A549 (cell line): ENCODE data around the gene MRPL36. TPM values are rescaled to one million over a fixed set of nuclear protein-coding genes. Genes with fewer than 3 reads are reported as not detected.
A peak's percentile ranks its signal among the peaks of the same experiment; 100 is the strongest.

Experiments
- ATAC-seq, 2 experiments: fragments of 200-7000 bp in 1 of 2; fragments of >200 bp in 1 of 2; cut with Nextera tagmentation in 1 of 2; cut with Tn5 transposase in 1 of 2; 3 replicates each; pipeline versions ENCODE4 v1.8.0 to v1.9.1; 2018 to 2020; ENCODE audit warnings: mild to moderate bottlenecking in 1 of 2, moderate library complexity in 1 of 2
- CTCF ChIA-PET: fragments of 300-600 bp; sonication (Branson Sonifier 250); formaldehyde crosslinking; extraction: SDS; loops from one replicate; lab custom pipeline; 2021; ENCODE audit warnings: antibody characterized with exemption, inconsistent platforms; lab: Yijun Ruan, JAX
- POLR2A ChIA-PET: fragments of 350-600 bp; formaldehyde crosslinking; extraction: SDS; loops from one replicate; lab custom pipeline; 2021; ENCODE audit warnings: antibody characterized with exemption, inconsistent platforms; lab: Yijun Ruan, JAX
- DNase-seq, 2 experiments: peaks; one replicate each; pipeline versions ENCODE4 v3.0.0 to v3.0.0-alpha.2; 2011 to 2016; ENCODE audit warnings: low read depth in 1 of 2, low spot score in 1 of 2
- FAIRE-seq: peaks from 2 replicates; lab custom pipeline; 2011; peaks lifted over from hg19 to GRCh38; lab: Jason Lieb, UNC
- H3K27ac ChIP-seq, 2 experiments: fragments of >200 bp; sonication (Bioruptor Twin); formaldehyde crosslinking; 3 replicates each; pipeline ENCODE4 v1.5.1; 2016 to 2017
- H3K4me1 ChIP-seq: fragments of >200 bp; sonication (Bioruptor Twin); formaldehyde crosslinking; 3 replicates; pipeline ENCODE4 v1.6.1; 2016
- H3K4me2 ChIP-seq: fragments of >200 bp; sonication (Bioruptor Twin); formaldehyde crosslinking; 3 replicates; pipeline ENCODE4 v1.6.1; 2016
- H3K4me3 ChIP-seq: fragments of >200 bp; sonication (Bioruptor Twin); formaldehyde crosslinking; 3 replicates; pipeline ENCODE4 v1.5.1; 2016
- H3K9me3 ChIP-seq: fragments of >200 bp; sonication (Bioruptor Twin); formaldehyde crosslinking; 3 replicates; pipeline ENCODE4 v1.6.1; 2016
- CBX2 ChIP-seq: fragments of 200-600 bp; sonication (generic); IDR thresholded peaks from 2 replicates; pipeline ENCODE4 v1.6.1; 2016; ENCODE audit warnings: low read depth, mild to moderate bottlenecking, borderline replicate concordance
- CBX8 ChIP-seq: fragments of 200-600 bp; sonication (generic); IDR thresholded peaks from 2 replicates; pipeline ENCODE4 v1.6.1; 2016
- CHD2 ChIP-seq: fragments of 150-350 bp; IDR thresholded peaks from 2 replicates; pipeline ENCODE4 v1.6.1; 2014; ENCODE audit warnings: low read length; ENCODE audit not compliant: partially characterized antibody
- E2F6 ChIP-seq: IDR thresholded peaks from 2 replicates; pipeline ENCODE4 v1.6.1; 2012; ENCODE audit warnings: low read depth, borderline replicate concordance
- EHMT2 ChIP-seq: fragments of 200-600 bp; sonication (generic); IDR thresholded peaks from 2 replicates; pipeline ENCODE4 v1.6.1; 2016; ENCODE audit warnings: antibody characterized with exemption, low read depth, mild to moderate bottlenecking, moderate library complexity
- ELK1 ChIP-seq: fragments of 150-350 bp; IDR thresholded peaks from 2 replicates; pipeline ENCODE4 v1.6.1; 2014; ENCODE audit warnings: low read depth, mild to moderate bottlenecking, low read length
- GATA3 ChIP-seq: IDR thresholded peaks from 2 replicates; pipeline ENCODE4 v1.6.1; 2012; ENCODE audit warnings: borderline replicate concordance
- HMGXB4 ChIP-seq: fragments of 250-450 bp; sonication (Bioruptor Pico); IDR thresholded peaks from 2 replicates; pipeline ENCODE4 v1.5.0; 2021; ENCODE audit warnings: mild to moderate bottlenecking, moderate library complexity, borderline replicate concordance
- HOXA7 ChIP-seq: fragments of 250-450 bp; sonication (Bioruptor Pico); IDR thresholded peaks from 2 replicates; pipeline ENCODE4 v1.5.0; 2020; ENCODE audit warnings: mild to moderate bottlenecking, moderate library complexity
- MAZ ChIP-seq: fragments of 150-350 bp; IDR thresholded peaks from 2 replicates; pipeline ENCODE4 v1.6.1; 2014; ENCODE audit warnings: antibody characterized with exemption, low read depth, low read length, borderline replicate concordance
- MYC ChIP-seq: IDR thresholded peaks from 2 replicates; pipeline ENCODE4 v1.6.1; 2012; ENCODE audit warnings: mild to moderate bottlenecking, inconsistent platforms, low read length, improper control_type of control experiment, borderline replicate concordance
- NFE2L2 ChIP-seq: fragments of 150-350 bp; conservative IDR thresholded peaks from 2 replicates; pipeline ENCODE4 v1.6.1; 2014; ENCODE audit warnings: low read length
- NPAS2 ChIP-seq: fragments of 250-450 bp; sonication (Bioruptor Pico); IDR thresholded peaks from 2 replicates; pipeline ENCODE4 v1.8.0; 2022; ENCODE audit warnings: mild to moderate bottlenecking, moderate library complexity, borderline replicate concordance
- NR3C1 ChIP-seq: fragments of >200 bp; sonication (Bioruptor Twin); formaldehyde crosslinking; IDR thresholded peaks from 3 replicates; pipeline ENCODE4 v1.6.1; 2017
- RARB ChIP-seq: fragments of 250-450 bp; sonication (Bioruptor Pico); IDR thresholded peaks from 2 replicates; pipeline ENCODE4 v1.8.0; 2021; ENCODE audit warnings: mild to moderate bottlenecking, moderate library complexity
- REST ChIP-seq: fragments of 200-600 bp; sonication (generic); IDR thresholded peaks from 2 replicates; pipeline ENCODE4 v1.6.1; 2016; ENCODE audit warnings: antibody characterized with exemption, mild to moderate bottlenecking, moderate library complexity
- RFX5 ChIP-seq: fragments of 450-650 bp; IDR thresholded peaks from 2 replicates; pipeline ENCODE4 v1.7.1; 2014; ENCODE audit warnings: antibody characterized with exemption, mild to moderate bottlenecking, moderate library complexity
- RNF2 ChIP-seq: fragments of 200-600 bp; sonication (generic); IDR thresholded peaks from 2 replicates; pipeline ENCODE4 v1.6.1; 2016; ENCODE audit warnings: low read depth, mild to moderate bottlenecking, antibody characterized with exemption, moderate library complexity, borderline replicate concordance
- SMC3 ChIP-seq: fragments of >200 bp; sonication (Bioruptor Twin); formaldehyde crosslinking; IDR thresholded peaks from 3 replicates; pipeline ENCODE4 v1.6.1; 2018; ENCODE audit warnings: inconsistent platforms
- SREBF2 ChIP-seq: fragments of 450-650 bp; IDR thresholded peaks from 2 replicates; pipeline ENCODE4 v1.6.1; 2014; ENCODE audit warnings: mild to moderate bottlenecking, moderate library complexity
- TFCP2L1 ChIP-seq: fragments of 250-450 bp; sonication (Bioruptor Pico); IDR thresholded peaks from 2 replicates; pipeline ENCODE4 v1.5.0; 2021; ENCODE audit warnings: mild to moderate bottlenecking
- TP53 ChIP-seq: fragments of 250-450 bp; sonication (Bioruptor Pico); IDR thresholded peaks from 2 replicates; pipeline ENCODE4 v1.5.0; 2021; ENCODE audit warnings: mild to moderate bottlenecking, moderate library complexity
- ZFP36 ChIP-seq: fragments of 450-650 bp; IDR thresholded peaks from 2 replicates; pipeline ENCODE4 v1.6.1; 2014; ENCODE audit warnings: borderline replicate concordance; ENCODE audit not compliant: partially characterized antibody
- WGBS: methylation state at CpG from one replicate; pipeline ENCODE4 v1.1.6; 2017; ENCODE audit errors: missing lambda C conversion rate; 5-methylcytosine and 5-hydroxymethylcytosine counted together
- polyA plus RNA-seq, 4 experiments: library from polyadenylated mRNA; depleted of rRNA in 3 of 4; stranded (reverse); fragments of >200 nt; fragmentation: RNase III in 1 of 4; extraction: RNeasy Plus Mini Kit Qiagen cat#74134 plus additional on column Dnase treatment in 1 of 4; gene quantifications; 2 replicates in 3 of 4; 3 replicates in 1 of 4; pipeline ENCODE4 v1.2.3, GENCODE V29; 2011 to 2017
- TF ChIP-seq, protein P1 (sequence below): fragments of >200 bp; sonication (Bioruptor Twin); formaldehyde crosslinking; IDR thresholded peaks from 3 replicates; pipeline ENCODE4 v1.6.1; 2016

The MRPL36 gene
- polyA plus RNA-seq, 2 of the 4 experiments (the other 2 are of a cell fraction) = 114 to 127 TPM

GRCh38 chr5:1808439-1808838, 8.8 kb upstream of the MRPL36 start:
- TF ChIP-seq RFX5 = no peak
- TF ChIP-seq, protein P1, sequence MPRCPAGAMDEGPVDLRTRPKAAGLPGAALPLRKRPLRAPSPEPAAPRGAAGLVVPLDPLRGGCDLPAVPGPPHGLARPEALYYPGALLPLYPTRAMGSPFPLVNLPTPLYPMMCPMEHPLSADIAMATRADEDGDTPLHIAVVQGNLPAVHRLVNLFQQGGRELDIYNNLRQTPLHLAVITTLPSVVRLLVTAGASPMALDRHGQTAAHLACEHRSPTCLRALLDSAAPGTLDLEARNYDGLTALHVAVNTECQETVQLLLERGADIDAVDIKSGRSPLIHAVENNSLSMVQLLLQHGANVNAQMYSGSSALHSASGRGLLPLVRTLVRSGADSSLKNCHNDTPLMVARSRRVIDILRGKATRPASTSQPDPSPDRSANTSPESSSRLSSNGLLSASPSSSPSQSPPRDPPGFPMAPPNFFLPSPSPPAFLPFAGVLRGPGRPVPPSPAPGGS = no peak
- Histone ChIP-seq H3K4me1 (no peaks in the 10 kb centered on the region), H3K27ac (no peak overlapping the region), H3K4me3 (no peak overlapping the region), H3K4me2 (no peak overlapping the region), H3K9me3 (no peaks in the 10 kb centered on the region)
- POLR2A ChIA-PET = no interaction called here
- CTCF ChIA-PET = interaction anchor here (1.0 kb wide), 1 partner anchor 16 kb away, joined by 3 read pairs; no protein-coding TSS in a partner anchor
- FAIRE-seq (no peak), DNase-seq (no peak), ATAC-seq (no peak)
- WGBS = 80% methylated on average over 3 of the region's 3 CpGs

DNA sequence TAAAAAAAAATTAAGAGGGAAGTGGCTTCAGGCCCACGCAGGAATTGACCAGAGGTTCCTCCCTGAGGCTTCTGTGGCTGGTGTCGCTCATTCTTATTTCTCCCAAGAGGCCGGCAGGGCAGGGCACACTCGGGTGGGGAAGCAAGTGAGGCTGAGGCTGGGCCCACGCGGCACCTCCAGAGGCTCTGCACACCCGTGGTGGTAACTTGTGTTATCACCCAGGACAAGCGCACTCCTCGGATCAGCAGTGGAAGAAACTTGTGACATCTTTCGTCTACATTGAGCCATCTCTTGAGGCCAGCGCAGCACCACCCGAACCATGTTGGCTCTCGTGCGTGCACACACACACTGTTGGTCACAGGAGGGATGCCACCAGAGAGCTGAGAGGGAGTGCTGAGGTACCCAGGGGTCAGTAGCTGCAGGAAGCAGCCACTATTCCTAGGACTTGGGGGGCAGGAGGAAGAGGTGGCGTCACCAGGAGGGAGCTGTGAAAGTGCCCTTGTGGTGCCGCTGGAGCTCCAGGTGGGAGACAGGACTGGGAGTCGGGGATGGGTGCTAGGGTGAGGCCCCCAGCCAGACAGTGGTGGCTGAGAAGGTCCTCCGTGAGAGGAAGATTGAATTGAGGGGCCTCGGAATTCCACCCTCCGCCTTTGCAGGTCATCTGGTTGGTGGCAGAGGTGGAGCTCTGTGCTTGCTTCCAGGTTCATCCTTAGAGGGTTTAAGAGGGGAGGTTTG, 8.0 kb upstream of the MRPL36 start:
- Histone ChIP-seq H3K9me3 (no peaks in the 10 kb centered on the region), H3K27ac (no peak overlapping the region), H3K4me2 (no peak overlapping the region), H3K4me1 (peaks cover 2% of the 10 kb centered on the region; the same call in 1 of the 3 replicates), H3K4me3 (no peak overlapping the region)
- ATAC-seq (no peak), DNase-seq (no peak), FAIRE-seq (no peak)
- WGBS = 91% methylated on average over 18 of the region's 20 CpGs
- ChIA-PET POLR2A (no interaction called here), CTCF (interaction anchor here (0.6 to 1.0 kb wide), 2 partner anchors 17 to 230 kb away, joined by 3 read pairs; no protein-coding TSS in a partner anchor)
- TF ChIP-seq TP53 (CRISPR knock-in tag) (no peak), ELK1 (no peak), NPAS2 (CRISPR knock-in tag) (no peak), ZFP36 (no peak), RFX5 (no peak), HMGXB4 (CRISPR knock-in tag) (no peak), CBX8 (no peak), MAZ (no peak), RNF2 (no peak), HOXA7 (CRISPR knock-in tag) (no peak)

GRCh38 chr5:1806974-1807373, 7.3 kb upstream of the MRPL36 start:
- ATAC-seq (peak; percentile 76 to 87), FAIRE-seq (no peak), DNase-seq (no peak)
- no peak overlapping the region for H3K4me3 ChIP-seq
- TF ChIP-seq NFE2L2 = no peak
- no peak for TF ChIP-seq MYC
- no peak for TF ChIP-seq E2F6
- TF ChIP-seq GATA3 = no peak
- TF ChIP-seq SREBF2 = no peak
- TF ChIP-seq REST = no peak
- no peak for TF ChIP-seq SMC3
- no peak for TF ChIP-seq TFCP2L1
- no peak for TF ChIP-seq TP53 (CRISPR knock-in tag)
- no peak for TF ChIP-seq CBX2
- no peak for TF ChIP-seq EHMT2
- no peak for TF ChIP-seq CHD2
- TF ChIP-seq RARB (CRISPR knock-in tag) = no peak
- no peak for TF ChIP-seq RFX5
- no peak for TF ChIP-seq NR3C1
- no peak overlapping the region for H3K27ac ChIP-seq
- POLR2A ChIA-PET = no interaction called here
- peaks cover 7% of the 10 kb centered on the region; the same call in 1 of the 3 replicates for H3K4me1 ChIP-seq
- WGBS = 93% methylated on average over 16 of the region's 16 CpGs
- no peaks in the 10 kb centered on the region for H3K9me3 ChIP-seq
- no peak overlapping the region for H3K4me2 ChIP-seq
- CTCF ChIA-PET = no interaction called here
